IPS-11a (cell line): ENCODE data around the gene ZNF354C.

Experiments
- H3K4me3 ChIP-seq: one replicate; pipeline ENCODE4 v1.5.1; 2013; ENCODE audit warnings: low read depth, low read length, control low read depth

Gene ZNF354C

GRCh38 chr5:179113945-179114641, 53.9 kb downstream of the ZNF354C start:
- H3K4me3 ChIP-seq = no peak overlapping the region

GRCh38 chr5:179114756-179115155, 54.6 kb downstream of the ZNF354C start:
- H3K4me3 ChIP-seq = no peak overlapping the region

GRCh38 chr5:179115307-179115706, 55.1 kb downstream of the ZNF354C start:
- H3K4me3 ChIP-seq = no peak overlapping the region

DNA sequence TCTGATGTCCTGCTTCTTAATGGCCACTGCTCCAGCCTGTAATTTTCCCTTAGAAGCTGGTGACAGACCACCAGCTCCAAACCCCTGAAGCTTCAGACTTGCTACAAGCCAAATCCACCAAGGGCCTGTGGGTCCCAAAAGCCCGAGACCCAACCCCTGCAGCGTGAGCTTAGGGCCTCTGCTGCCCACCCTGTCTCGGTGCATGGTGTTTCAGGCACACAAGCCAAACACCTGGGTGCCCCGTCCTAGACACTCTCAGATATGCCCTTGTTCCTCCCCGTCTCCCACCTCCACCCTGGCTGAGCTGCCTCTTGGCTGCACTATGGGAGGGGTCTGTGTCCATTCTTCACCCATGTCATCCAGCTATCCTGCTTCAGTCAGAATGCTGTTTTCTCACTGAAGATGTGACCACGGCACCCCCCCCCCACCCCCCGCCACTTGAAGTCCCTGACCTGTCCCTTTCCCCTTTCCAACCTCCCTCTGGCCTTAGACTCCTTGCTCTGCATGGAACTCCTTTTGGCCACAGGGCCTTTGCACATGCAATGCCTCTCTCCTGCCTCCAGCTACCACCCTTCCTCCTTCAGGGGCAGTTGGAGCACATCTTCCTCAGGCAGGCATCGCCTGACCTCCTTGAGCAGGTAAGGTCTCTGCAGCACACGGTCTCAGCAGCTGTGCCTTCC, 55.8 kb downstream of the ZNF354C start:
- H3K4me3 ChIP-seq = no peak overlapping the region

DNA sequence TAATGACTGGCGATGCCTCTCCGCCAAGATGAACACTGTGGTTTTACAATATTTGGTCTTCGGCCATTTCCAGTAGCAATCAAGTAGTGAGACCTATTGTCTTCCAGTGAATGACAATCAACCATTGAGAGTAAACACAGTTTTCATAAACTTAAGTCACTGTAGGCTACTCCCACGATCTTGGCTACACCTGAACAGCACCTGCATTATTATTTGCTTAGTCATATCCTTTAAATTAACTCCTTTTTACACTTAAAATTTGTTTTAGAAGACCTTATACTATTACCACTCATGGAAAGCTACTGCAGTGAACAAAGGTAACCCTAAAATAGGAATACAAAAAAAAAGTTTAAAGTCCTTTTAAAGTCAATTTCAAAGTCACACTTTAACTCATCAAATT, 58.2 kb downstream of the ZNF354C start:
- no peak overlapping the region for H3K4me3 ChIP-seq

GRCh38 chr5:179118756-179119414, 58.7 kb downstream of the ZNF354C start:
- no peak overlapping the region for H3K4me3 ChIP-seq

- no peak overlapping the region for H3K4me3 ChIP-seq
These were observed 59.4 kb downstream of the ZNF354C start for GRCh38 chr5:179119415-179120170.

DNA sequence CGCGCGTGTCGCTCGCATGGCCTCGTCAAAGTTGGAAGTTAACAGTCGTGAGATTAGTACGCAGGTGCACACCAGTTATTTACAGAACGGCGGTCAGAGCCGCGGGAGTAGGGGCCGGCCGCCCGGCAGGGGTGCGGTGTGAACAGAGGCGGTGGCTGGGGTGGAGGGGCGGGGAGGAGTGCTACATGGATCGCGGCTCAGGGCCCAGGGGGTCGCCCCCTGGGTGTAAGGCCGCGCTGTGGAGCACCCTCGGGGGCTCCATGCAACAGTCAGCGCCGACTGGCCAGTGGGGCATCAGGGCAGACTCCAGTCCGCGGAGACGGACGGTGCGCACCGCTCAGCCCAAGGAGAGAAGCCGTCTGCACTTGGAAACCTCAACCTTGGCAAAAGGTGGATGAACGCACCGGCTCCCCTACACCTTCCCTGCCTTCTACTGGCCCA, 60.3 kb downstream of the ZNF354C start:
- no peak overlapping the region for H3K4me3 ChIP-seq

DNA sequence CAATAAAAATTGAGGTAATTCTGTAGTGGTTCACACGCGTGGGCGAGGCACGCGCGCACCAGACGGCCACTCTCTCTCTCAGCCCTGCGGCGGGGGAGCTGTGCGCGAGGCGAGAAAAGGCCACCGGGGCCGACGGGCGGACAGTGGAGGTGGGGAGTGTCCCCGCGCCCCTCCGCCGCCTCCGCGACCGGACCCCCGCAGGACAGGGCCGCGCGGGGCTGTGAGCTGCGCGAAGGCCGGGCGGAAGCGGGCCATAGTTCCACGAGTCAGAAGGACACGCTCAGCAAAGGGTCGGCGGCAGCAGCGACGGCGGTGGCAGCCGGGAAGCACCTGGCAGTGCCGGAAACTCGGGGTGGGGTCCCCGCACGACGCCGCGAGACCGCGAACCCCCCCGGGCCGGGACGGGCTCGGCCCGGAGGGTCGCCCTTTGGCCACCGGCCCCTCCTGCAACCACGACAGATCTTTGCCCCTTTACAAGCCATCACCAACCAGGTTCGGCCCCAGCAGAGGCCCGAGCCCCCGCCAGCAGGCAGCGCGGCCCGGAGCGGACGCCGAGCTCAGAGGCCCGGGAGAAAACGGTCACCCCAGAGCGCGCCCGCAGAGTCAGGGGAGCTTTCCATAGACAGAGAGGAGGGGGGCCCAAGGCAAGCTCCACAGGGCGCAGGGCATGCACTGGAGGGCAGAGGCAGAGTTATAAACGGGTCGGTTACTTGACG, 60.9 kb downstream of the ZNF354C start:
- no peak overlapping the region for H3K4me3 ChIP-seq

- no peak overlapping the region for H3K4me3 ChIP-seq
These were observed 61.5 kb downstream of the ZNF354C start for GRCh38 chr5:179121667-179122111.

DNA sequence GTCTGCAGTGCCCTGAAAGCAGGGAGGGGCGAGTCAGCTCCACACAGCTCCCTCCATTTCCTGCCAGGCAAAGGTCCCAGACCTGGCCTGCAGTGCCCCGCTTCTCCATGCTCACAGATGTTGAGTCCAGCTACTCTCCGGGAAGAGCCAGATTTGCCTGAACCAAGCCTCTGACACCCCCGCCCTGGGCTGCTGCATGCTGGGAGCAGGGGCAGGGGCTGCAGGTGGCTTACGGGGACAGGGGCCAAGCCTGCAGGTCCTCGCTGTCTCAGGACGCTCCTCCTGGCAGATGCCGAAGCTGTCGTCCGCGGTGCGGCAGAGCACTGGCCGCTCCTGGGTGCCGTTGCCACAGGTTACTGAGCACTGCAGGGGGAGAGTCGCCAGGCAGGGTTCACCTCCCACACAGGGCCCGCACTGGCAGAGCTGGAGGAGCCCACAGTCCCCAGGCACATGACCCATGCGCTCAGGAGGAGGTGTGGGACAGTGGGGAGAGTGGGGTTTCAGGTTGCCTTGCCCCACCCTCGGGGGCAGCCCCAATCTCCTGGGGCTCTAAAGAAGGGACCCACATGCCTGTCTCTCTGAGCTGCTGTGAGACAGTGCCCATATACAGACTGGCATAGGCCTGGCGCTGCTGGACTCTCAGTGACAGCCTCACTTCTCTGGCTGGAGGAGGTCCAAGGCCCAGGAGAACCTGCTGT, 62.4 kb downstream of the ZNF354C start:
- H3K4me3 ChIP-seq = no peak overlapping the region

GRCh38 chr5:179123109-179123426, 62.9 kb downstream of the ZNF354C start:
- H3K4me3 ChIP-seq = no peak overlapping the region

GRCh38 chr5:179123491-179124272, 63.5 kb downstream of the ZNF354C start:
- H3K4me3 ChIP-seq = no peak overlapping the region

DNA sequence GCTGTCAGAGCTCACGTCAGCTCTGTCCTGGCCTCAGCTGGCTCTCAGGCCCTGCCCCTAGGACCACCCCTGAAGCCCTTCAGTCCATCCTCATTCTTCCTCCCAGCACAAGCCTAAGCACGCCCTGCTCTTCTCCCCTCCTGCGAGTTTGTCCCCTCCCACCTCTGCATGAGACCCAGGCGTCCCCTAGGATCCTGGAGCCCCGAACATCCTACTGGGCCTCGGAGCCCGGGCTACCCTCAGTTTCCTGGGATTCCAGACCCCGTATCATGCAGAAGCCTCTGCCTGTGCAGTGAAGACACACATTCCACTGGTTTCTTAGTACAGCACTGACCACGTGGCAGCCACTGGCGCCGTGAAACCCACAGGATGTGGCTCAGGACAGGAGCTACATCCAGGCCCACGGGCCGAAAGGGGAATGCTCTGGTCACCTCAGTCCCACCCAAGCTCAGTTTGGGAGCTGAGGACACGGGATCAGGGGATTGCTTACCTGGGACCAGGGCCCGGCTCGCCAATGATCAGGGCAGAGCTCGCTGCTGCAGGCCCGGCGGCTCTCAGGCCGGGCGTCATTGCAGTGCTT, 64.2 kb downstream of the ZNF354C start:
- no peak overlapping the region for H3K4me3 ChIP-seq

- H3K4me3 ChIP-seq = no peak overlapping the region
These were observed 64.9 kb downstream of the ZNF354C start for GRCh38 chr5:179124853-179125788.

- H3K4me3 ChIP-seq = no peak overlapping the region
These were observed 65.8 kb downstream of the ZNF354C start for GRCh38 chr5:179125789-179126505.

GRCh38 chr5:179126506-179126991, 66.4 kb downstream of the ZNF354C start:
- H3K4me3 ChIP-seq = no peak overlapping the region
